ENCODE results near the gene ADRA2A.

ADRA2A gene

DNA sequence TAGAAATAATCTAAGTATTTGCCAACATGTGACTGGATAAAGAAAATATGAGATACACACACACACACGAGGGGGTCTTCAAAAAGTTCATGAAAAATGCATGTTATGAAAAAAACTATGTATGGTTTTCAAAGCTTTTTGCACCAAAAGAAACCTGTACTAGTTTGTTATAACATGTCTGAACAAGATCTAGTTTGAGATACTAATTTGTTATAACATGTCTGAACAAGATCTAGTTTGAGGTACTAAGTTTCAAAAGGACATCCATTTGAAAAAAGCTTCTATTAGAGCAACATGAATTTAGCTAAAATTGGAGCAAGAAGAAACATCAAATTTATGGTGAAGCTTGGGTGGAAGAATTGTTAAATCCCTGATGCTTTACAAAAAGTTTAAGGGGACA is 19.8 kb upstream of the ADRA2A start:
- in situ Hi-C loops (cut with HindIII; ENCODE audit: low sequenced_read_pairs) = no loop called here
- H3K4me3 ChIP-seq (ENCODE audit: low read depth, low read length) = no peak overlapping the region
- DNase-seq (ENCODE audit: low read depth) = no peak
- TF ChIP-seq CTCF (IDR thresholded peaks at IDR 0.05; ENCODE audit: low read depth, low read length, missing control alignments) = no peak

GRCh38 chr10:111063471-111063870 is 13.4 kb upstream of the ADRA2A start:
- DNase-seq (ENCODE audit: low read depth) = no peak
- TF ChIP-seq CTCF (IDR thresholded peaks at IDR 0.05; ENCODE audit: low read depth, low read length, missing control alignments) = no peak
- H3K4me3 ChIP-seq (ENCODE audit: low read depth, low read length) = no peak overlapping the region
- in situ Hi-C loops (cut with HindIII; ENCODE audit: low sequenced_read_pairs) = no loop called here

- in situ Hi-C loops (cut with HindIII; ENCODE audit: low sequenced_read_pairs) = no loop called here
- no peak overlapping the region for H3K4me3 ChIP-seq (ENCODE audit: low read depth, low read length)
- DNase-seq (ENCODE audit: low read depth) = no peak
- no peak for TF ChIP-seq CTCF (IDR thresholded peaks at IDR 0.05; ENCODE audit: low read depth, low read length, missing control alignments)
Observed at GRCh38 chr10:111072232-111072631, 4.6 kb upstream of the ADRA2A start.

DNA sequence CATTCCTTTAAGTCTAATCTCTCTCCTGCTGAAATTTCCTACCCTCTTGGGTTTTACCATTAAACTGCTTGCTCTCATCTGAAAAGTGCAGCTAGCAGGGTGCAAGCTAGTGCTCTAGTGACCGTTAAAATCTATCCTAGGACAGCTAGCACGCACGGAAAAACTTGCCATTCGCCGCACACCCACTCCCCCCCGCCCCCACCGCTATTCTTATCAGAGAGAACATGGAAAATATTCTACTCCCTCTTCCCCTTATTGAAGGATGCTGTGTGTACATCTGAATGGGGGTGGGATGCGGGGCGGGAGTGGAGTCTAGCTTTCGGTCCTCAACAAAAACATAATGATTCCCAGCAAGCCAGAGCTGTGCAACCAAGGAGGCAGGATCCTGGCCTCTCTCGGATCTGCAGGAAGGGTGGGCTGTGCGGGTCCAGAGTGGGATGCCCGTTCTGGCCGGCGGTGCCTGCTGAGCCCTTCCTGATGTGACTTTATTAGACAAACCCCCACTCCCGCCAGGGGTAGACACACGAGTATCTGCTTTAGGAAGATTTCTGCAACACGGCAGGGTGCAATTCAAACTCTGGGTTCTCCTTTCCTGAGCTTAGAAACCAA is 1.1 kb upstream of the ADRA2A start:
- TF ChIP-seq CTCF (IDR thresholded peaks at IDR 0.05; ENCODE audit: low read depth, low read length, missing control alignments) = no peak
- peak overlapping the region; percentile 33 for H3K4me3 ChIP-seq (ENCODE audit: low read depth, low read length)
- in situ Hi-C loops (cut with HindIII; ENCODE audit: low sequenced_read_pairs) = no loop called here
- DNase-seq (ENCODE audit: low read depth) = no peak

GRCh38 chr10:111076191-111076681 is 593 bp upstream of the ADRA2A start:
- peak; percentile 8 for DNase-seq (ENCODE audit: low read depth)
- H3K4me3 ChIP-seq (ENCODE audit: low read depth, low read length) = peak overlapping the region; percentile 33
- in situ Hi-C loops (cut with HindIII; ENCODE audit: low sequenced_read_pairs) = no loop called here
- TF ChIP-seq CTCF (IDR thresholded peaks at IDR 0.05; ENCODE audit: low read depth, low read length, missing control alignments) = peak; percentile 74

- TF ChIP-seq CTCF (IDR thresholded peaks at IDR 0.05; ENCODE audit: low read depth, low read length, missing control alignments) = no peak
- peak overlapping the region; percentile 33 for H3K4me3 ChIP-seq (ENCODE audit: low read depth, low read length)
- in situ Hi-C loops (cut with HindIII; ENCODE audit: low sequenced_read_pairs) = no loop called here
- no peak for DNase-seq (ENCODE audit: low read depth)
Observed at GRCh38 chr10:111077479-111077784, 603 bp downstream of the ADRA2A start.

Data from astrocyte of the cerebellum (primary cell).